Limb (tissue), 2 donors: ENCODE measurements around the gene DISC1.
"Not testable (repeated sequence)": the region's sequence is repeated elsewhere in the genome, so short reads cannot be mapped to it uniquely, and the experiment has no call there.

Experiments
- DNase-seq, 2 donors: peaks; one replicate each; pipeline ENCODE4 v3.0.0-alpha.2; 2016; ENCODE audit errors: extremely low spot score in 2 of 2

DISC1 gene

DNA sequence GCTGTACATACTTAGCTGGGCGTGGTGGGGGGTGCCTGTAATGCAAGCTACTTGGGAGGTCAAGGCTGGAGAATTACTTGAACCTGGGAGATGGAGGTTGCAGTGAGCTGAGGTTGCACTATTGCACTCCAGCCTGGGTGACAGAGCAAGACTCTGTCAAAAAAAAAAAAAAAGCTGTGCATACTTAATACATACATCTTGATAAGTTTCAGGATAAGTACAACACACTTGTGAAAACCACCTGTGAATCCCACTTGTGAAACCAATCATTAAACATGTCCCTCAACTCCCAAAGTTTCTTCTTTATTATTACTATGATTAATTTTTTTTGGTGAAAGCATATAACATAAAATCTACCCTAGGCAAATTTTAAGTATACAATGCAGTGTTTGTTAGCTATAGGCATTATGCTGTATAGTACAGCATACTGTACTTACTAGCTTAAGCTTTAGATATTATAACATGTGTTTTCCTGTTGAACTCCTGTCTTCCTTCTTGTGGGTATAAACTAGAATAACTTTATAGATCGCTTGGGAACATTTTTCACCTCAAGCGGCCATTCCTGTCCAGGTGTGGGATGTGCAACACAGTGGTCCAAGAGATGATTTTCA lies 41.4 kb downstream of the DISC1 start:
- DNase-seq, result no peak

DNA sequence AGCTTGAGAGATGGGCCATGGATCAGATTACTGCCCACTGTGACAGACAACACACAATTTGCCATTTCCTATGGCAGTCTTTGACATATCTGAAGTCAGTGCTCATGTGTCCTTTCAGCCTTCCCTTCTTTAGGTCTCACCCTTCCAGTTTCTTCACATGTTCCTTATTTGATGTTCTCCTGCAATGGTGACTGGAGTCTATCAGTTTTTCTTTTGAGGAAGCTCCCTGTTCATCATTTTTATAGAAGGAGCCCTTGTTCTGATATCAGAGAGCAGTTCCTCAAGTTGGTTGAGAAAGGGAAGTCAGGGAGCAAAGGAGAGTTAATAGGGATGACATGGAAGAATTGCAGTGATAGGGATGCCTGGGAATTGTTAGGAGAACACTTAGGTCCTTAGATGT lies 42.2 kb downstream of the DISC1 start:
- no peak for DNase-seq

DNA sequence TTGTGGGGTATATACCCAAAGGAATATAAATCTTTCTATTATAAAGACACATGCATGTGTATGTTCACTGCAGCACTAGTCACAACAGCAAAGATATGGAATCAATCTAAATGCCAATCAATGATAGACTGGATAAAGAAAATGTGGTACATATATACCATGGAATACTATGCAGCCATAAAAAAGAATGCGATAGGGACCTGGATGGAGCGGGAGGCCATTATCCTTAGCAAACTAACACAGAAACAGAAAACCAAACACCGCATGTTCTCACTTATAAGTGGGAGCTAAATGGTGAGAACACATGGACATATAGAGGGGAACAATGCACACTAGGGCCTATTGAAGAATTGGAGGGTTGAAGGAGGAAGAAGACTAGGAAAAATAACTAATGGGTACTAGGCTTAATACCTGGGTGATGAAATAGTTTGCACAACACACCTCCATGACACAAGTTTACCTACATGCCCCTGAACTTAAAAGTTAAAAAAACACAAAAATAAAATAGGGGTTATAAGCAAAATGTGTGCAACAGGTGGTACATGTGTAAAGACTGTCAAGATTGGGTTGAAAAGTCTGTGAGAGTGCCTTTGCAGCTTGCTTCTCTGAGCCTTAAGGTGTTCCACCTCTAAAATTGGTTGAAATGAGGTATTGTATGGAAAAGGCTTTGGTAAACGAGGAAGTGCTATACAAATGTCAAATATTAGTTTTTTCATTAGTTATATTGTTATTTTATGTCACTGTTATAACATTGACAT lies 43.5 kb downstream of the DISC1 start:
- DNase-seq, result not testable (repeated sequence)

DNA sequence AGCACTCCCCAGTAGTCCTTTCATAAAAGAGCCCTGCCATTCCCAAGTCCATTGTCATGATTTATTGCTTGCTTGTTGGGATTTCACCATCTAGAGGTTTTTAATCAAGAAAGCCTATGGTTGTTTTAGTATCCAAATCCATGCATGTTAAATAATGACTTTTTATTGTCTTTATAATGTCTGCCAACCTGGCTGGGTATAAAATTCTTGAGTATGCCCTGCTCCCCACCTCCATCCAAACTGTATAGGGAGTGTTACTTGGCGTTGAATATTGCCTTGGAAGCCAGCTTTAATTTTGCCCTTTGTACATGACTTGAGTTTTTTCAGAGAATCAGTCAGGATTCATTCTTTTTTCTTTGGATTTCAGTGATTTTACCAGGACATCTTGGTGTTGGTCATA lies 44.2 kb downstream of the DISC1 start:
- DNase-seq, result no peak

DNA sequence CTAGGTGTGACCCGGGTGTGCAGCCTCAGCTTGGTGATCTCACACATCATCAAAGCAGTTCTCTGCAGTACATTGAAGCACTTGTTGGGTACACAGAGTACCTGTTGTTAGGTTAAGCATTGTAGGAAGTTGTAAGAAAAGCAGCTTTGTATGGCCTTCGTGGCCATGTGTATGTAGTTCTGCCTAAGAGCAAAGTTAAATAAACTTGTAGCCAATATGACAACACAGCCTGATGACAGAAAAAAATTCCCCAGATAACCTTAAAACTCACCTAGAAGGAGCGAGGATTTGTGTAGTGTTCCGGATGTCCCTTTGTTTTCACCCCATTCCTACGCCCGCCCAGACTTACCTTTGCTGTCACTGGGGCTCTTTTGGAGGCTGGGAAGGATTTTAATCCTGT lies 48.0 kb downstream of the DISC1 start:
- no peak for DNase-seq

DNA sequence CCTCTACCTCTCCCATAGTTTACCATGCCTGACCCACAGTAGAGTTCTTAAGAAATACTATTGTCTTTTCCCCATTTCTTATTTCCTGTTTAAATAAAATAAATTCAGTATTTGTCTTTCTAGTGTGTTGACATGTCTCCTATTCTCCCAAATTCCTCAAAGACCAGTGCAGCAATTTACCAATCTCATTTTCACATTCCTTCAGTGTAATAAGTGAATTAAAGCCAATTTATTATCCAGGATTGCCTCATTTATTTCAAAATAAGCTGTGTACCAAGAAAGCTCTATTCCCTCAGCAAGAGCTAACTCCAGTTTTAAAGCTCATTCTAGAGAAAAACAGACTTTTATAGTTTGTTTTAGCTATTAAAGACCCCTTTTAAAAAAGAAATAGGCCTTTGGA lies 49.9 kb downstream of the DISC1 start:
- no peak for DNase-seq

DNA sequence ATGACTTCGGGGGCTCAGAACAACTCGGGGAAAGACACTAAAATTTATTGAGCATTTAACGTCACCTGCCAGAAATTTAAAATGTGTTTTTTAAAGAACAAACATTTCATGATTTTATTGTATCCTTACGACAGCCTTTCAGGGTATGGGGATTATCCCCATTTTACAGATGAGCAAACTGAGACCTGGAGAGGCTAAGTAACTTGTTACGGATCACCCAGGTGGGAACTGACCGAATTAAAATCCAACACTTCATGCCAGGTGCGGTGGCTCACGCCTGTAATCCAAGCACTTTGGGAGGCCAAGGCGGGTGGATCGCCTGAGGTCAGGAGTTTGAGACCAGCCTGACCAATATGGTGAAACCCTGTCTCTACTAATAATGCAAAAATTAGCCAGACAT lies 50.9 kb downstream of the DISC1 start:
- DNase-seq, result no peak

DNA sequence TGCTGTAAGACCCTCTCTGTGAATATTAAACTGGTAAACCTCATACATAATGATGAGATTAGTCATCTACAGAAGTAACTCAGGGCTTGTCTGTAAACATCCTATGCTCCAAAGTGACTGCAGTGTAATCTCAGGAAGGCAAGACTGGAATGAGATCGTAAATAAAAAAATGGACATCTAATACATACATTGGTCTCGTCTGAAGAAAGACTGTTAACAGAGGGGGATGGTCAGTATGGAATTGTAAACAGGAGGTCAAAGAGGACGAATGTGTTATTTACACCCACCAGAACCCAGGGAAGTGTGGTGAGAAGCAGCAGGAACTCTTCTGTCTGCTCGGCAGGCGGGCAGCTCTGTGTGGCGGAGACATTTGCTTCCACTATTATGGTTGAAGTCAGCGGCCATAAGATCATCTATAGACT lies 51.4 kb downstream of the DISC1 start:
- DNase-seq, result no peak

DNA sequence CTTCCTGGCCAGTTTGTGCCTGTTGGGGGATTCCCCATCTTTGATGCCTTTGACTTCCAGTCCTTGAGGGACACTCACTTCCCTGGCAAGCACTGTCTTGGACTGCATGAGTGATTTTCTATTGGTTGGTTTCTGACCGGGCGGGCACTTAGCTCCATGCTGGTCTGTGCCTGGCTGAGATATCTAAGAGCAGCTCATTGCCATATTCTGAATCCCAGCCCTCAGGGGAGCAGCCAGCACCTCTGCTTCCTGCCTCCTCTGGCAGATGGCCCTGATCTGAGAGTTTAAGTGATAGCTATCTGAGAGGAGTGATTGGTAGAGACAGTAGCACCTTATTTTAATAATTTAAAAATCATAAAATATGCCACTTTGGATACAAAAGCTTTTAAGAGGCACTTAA lies 52.5 kb downstream of the DISC1 start:
- DNase-seq, result no peak

DNA sequence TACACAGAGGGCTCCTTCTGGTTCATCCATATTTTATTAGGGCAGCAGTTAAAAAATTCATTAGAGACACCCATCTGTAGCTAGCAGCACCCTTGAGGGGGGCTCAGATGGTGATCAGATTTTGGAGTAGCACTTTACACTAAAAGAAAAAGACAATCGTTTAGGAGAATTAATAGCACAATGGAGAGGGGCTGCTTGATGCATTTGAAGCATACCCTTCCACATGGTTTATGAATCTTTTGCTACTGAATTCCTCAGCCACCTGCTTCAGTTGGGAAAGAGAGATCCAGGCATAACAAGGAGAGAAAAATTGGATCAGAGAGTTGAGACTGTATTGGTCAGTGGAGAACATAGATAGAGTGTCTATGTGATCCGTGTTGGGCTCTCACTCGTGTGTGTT lies 54.4 kb downstream of the DISC1 start:
- no peak for DNase-seq

DNA sequence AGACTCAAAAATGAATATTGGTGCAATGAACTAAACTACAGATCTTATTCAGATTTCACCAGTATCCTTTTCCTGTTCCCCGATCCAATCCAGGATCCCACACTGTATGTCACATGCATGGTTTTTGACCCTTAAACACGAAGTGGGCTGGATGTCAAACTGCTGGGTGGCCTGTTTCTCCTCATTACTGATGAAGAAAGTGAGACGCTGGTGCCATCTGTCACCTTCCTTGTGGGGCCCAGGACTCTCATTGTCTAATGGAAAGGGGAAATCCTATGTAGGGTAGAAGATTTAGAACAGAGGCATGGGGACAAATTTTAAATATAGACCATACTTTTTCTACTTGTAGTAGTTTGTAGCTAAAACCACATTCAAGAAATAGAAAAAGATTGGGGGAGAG lies 56.2 kb downstream of the DISC1 start:
- no peak for DNase-seq

DNA sequence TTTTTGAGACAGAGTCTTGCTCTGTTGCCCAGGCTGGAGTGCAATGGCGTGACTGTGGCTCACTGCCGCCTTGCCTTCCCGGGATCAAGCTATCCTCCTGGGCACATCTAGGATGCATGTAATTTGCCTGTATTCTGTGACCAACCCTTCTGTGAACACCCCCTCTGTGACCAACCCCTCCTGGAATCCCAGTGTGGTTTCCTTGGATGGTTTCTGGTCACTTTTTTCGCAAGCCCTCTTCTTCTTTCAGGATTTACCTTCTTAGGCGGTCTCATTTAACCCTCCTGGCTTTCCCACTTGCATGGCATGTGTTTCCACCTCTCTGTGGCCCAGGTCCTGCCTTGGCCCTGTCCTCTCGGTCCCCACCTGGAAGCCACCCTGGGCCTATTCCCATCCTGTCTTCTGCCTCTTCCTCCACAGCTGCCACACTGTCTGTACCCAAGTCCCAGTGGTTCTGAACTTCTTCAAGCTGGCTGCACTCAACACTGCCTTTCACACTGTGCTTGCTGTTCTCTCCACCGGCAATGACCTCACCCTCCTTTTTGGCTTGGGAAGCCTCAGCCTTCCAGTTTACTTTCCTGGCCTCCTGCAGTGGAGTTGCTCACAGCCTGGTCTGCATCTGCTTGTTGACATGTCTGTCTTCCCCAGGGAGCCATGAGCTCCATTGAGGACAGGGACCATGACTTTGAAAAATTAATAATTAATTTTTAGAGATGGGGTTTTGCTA lies 57.0 kb downstream of the DISC1 start:
- DNase-seq, result no peak

DNA sequence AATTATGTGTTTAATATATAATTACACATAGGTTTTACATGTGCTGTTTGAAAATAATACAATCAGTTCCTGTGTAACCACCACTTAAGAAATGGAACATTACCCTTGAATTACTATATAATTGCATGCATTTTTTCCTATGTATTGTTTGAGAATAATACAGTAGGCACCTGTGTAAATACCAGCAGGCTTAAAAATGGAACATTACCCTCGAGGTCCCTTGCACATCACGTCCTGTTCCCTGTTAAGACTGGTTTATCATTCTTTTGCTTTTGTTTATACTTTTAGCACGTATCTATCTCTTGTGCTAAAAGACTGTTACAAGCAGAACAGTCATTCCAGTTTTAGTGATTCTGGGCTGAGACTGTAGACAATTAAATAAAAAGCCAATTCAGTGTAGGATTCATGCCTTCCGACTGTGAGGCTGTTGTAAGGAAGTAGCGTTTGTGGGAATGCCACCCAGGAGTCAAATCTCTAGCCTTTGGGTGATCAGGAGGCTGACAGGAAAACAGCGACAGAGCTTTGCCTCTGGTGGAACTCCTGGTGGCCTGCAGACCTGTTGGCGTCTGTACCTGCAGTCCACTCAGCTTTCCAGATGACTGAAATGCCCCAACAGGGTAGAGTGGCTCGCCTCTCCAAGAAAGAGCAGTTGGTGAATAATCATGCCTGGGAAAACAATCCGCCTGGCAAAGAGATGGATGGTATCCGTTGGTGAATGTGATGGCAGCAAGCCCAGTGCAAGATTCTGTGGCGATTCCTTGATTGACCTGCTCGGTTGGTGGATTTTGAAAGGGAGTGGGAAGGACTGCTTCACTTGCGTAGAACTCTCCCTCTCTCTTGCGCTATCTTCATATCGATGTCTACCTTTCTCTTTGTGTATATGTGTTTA lies 58.0 kb downstream of the DISC1 start:
- no peak for DNase-seq

DNA sequence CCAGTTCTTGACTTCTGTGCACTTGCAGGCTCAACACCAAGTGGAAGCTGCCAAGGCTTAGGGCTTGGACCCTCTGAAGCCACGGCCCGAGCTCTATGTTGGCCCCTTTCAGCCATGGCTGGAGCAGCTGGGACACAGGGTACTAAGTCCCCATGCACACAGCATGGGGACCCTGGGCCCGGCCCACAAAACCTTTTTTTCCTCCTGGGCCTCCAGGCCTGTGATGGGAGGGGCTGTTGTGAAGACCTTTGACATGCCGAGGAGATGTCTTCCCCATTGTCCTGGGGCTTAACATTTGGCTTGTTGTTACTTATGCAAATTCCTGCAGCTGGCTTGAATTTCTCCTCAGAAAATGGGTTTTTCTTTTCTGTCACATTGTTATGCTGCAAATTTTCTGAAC lies 59.8 kb downstream of the DISC1 start:
- no peak for DNase-seq

DNA sequence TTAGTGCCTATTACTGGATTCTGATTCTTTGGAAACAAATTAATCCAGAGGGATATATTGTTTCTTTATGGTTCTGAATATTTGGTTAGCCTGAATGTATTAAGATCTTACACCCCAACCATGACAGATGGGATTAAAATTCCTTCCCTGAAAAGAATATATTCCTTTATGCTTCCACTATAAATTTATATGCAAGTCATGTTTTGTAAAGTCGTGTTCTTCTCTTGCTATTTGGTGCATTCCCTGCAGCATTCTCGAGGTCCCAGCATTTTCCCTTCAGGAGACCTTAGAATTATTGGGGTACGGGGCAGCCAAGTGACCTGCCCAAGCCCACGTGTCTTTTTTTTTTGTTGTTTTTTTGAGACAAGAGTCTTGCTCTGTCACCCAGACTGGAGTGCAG lies 62.4 kb downstream of the DISC1 start:
- no peak for DNase-seq

DNA sequence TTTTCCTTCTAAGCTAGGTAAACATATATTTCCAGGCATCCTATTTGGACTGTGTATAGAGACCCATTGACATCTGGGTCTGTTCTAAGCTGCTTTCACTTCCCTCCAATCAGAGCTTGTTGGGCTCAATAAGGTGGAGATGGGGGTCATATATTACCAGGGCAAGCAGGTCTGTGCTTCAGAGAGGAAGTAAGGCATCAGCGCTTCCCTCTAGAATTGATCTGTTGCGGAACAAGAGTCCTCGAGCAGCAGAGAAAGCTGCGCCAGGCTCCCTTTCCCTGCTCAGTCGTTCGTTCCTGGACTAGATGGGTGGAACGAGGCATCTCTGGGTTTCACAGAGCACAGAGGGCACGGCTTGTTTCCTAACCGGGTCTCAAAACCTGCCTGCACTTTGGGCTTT lies 63.5 kb downstream of the DISC1 start:
- no peak for DNase-seq

DNA sequence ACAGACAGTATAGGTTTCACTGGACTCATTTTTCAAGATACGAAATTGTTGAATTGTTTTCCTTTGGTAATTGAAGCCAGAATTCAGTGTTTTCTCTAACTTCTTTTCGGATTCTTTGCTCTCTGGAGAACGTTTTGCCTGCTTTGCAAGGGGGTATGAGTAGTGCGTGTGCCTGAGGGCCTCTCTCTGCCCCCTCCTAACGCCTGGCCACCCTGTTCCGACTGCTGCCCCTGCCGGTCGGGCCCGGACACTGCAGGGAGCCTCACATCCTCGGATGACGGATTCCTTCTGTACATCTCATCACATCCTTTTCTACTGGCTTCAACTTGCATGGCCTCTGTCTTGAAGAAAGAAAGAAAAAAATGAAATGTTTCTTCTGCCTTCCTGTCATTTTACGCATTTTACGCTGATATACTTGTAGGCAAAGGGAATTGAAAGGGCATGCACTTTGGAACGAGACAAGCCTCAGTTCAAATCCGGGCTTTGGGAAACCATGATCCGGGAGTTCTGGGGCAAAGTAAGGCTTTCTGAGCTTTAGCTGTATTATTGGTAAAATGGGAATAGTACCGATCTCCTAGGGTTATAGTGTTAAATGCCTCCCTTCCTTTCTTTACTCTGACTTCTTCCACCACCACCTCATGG lies 65.1 kb downstream of the DISC1 start:
- DNase-seq, result peak; percentile 25 to 59

DNA sequence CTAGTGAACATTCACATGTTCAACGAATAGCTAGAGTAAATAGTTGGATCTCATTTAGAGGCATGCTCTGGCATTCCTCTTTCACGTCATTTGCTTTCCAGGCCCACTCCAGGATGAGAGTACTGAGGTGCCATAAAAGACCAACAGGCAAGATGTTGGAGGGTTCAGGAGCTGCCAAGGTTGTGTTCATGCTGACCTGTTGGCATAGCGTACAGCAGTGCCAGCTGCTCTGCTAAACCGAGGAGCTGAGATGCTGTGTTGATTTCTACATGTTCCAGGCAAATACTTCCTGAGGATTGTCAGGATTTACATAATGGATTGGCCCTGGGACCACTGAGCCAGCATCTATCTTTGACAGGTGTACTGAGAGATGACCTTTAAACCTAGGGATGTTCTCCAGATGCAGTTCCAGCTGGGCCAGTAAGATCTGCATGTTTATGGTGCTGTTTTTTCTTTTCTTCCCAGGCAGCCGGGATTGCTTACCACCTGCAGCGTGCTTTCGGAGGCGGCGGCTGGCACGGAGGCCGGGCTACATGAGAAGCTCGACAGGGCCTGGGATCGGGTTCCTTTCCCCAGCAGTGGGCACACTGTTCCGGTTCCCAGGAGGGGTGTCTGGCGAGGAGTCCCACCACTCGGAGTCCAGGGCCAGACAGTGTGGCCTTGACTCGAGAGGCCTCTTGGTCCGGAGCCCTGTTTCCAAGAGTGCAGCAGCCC lies 66.9 kb downstream of the DISC1 start:
- DNase-seq, result no peak

DNA sequence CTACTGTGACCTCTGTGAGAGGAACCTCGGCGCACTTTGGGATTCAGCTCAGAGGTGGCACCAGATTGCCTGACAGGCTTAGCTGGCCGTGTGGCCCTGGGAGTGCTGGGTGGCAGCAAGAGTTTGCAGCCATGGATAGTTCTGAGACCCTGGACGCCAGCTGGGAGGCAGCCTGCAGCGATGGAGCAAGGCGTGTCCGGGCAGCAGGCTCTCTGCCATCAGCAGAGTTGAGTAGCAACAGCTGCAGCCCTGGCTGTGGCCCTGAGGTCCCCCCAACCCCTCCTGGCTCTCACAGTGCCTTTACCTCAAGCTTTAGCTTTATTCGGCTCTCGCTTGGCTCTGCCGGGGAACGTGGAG lies 67.5 kb downstream of the DISC1 start:
- DNase-seq, result peak; percentile 54 to 55

DNA sequence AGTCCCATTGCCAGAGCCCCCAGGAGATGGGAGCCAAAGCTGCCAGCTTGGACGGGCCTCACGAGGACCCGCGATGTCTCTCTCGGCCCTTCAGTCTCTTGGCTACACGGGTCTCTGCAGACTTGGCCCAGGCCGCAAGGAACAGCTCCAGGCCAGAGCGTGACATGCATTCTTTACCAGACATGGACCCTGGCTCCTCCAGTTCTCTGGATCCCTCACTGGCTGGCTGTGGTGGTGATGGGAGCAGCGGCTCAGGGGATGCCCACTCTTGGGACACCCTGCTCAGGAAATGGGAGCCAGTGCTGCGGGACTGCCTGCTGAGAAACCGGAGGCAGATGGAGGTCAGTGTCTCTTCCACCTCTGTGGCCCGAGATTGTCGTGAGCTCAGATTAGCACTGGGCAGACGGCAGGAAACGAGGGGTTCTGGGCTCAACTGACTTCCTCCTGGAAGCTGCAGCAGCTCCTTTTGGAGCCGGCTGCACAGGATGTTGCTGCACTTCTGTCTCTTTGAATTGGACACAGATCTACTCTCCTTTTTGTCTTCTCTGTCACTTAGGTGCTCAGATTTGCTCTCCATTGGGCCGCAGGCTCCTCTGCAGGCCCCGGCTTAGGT lies 68.0 kb downstream of the DISC1 start:
- no peak for DNase-seq
